ENCODE results near the gene PNLIP.

Gene PNLIP

GRCh38 chr10:116545756-116546155 is at the start of gene PNLIP:
TSS of gene PNLIP (plus strand) at chr10:116545931. CDS start at chr10:116546093, 162 bp downstream.
- Histone ChIP-seq H2AFZ (ENCODE audit: low read depth, low read length) (no peak within 1 kb of the TSS), H3K27me3 (ENCODE audit: insufficient read depth, low read length) (no peaks in the 10 kb centered on the region), H3K4me3 (ENCODE audit: low read length) (no peak within 1 kb of the TSS), H3K9me3 (ENCODE audit: low read length) (no peaks in the 10 kb centered on the region), H3K36me3 (ENCODE audit: insufficient read depth, low read length) (no peaks in the 10 kb centered on the region), H3K4me1 (ENCODE audit: insufficient read depth, low read length) (peaks cover 3% of the 10 kb centered on the region)

- Histone ChIP-seq H3K27me3 (ENCODE audit: insufficient read depth, low read length) (peaks cover 3% of the 10 kb centered on the region), H3K4me1 (ENCODE audit: insufficient read depth, low read length) (no peaks in the 10 kb centered on the region), H3K9me3 (ENCODE audit: low read length) (no peaks in the 10 kb centered on the region), H2AFZ (ENCODE audit: low read depth, low read length) (no peak overlapping the region), H3K36me3 (ENCODE audit: insufficient read depth, low read length) (no peaks in the 10 kb centered on the region), H3K4me3 (ENCODE audit: low read length) (no peak overlapping the region)
Observed at GRCh38 chr10:116504786-116505185, 40.9 kb upstream of the PNLIP start.

GRCh38 chr10:116510565-116510964 is 35.2 kb upstream of the PNLIP start:
- Histone ChIP-seq H3K9me3 (ENCODE audit: low read length) (no peaks in the 10 kb centered on the region), H2AFZ (ENCODE audit: low read depth, low read length) (no peak overlapping the region), H3K36me3 (ENCODE audit: insufficient read depth, low read length) (no peaks in the 10 kb centered on the region), H3K4me3 (ENCODE audit: low read length) (no peak overlapping the region), H3K27me3 (ENCODE audit: insufficient read depth, low read length) (peaks cover 3% of the 10 kb centered on the region), H3K4me1 (ENCODE audit: insufficient read depth, low read length) (no peaks in the 10 kb centered on the region)

- no peaks in the 10 kb centered on the region for H3K36me3 ChIP-seq (ENCODE audit: insufficient read depth, low read length)
Observed at GRCh38 chr10:116511365-116511764, 34.4 kb upstream of the PNLIP start.

GRCh38 chr10:116521424-116522290 is 24.1 kb upstream of the PNLIP start:
- no peaks in the 10 kb centered on the region for H3K9me3 ChIP-seq (ENCODE audit: low read length)
- no peaks in the 10 kb centered on the region for H3K4me1 ChIP-seq (ENCODE audit: insufficient read depth, low read length)
- H3K36me3 ChIP-seq (ENCODE audit: insufficient read depth, low read length): no peaks in the 10 kb centered on the region
- H3K27me3 ChIP-seq (ENCODE audit: insufficient read depth, low read length): no peaks in the 10 kb centered on the region
- no peak overlapping the region for H3K4me3 ChIP-seq (ENCODE audit: low read length)
- H2AFZ ChIP-seq (ENCODE audit: low read depth, low read length): no peak overlapping the region

More at GRCh38 chr10:116511365-116511764, 34.4 kb upstream of the PNLIP start:
- Histone ChIP-seq H3K4me1 (ENCODE audit: insufficient read depth, low read length) (no peaks in the 10 kb centered on the region), H3K4me3 (ENCODE audit: low read length) (no peak overlapping the region), H3K27me3 (ENCODE audit: insufficient read depth, low read length) (peaks cover 3% of the 10 kb centered on the region), H2AFZ (ENCODE audit: low read depth, low read length) (no peak overlapping the region), H3K9me3 (ENCODE audit: low read length) (no peaks in the 10 kb centered on the region)

GRCh38 chr10:116522803-116523381 is 22.8 kb upstream of the PNLIP start:
- H3K36me3 ChIP-seq (ENCODE audit: insufficient read depth, low read length): no peaks in the 10 kb centered on the region
- H3K27me3 ChIP-seq (ENCODE audit: insufficient read depth, low read length): no peaks in the 10 kb centered on the region

GRCh38 chr10:116524736-116525135 is 21.0 kb upstream of the PNLIP start:
- no peaks in the 10 kb centered on the region for H3K36me3 ChIP-seq (ENCODE audit: insufficient read depth, low read length)
- H3K4me3 ChIP-seq (ENCODE audit: low read length): no peak overlapping the region
- H3K27me3 ChIP-seq (ENCODE audit: insufficient read depth, low read length): no peaks in the 10 kb centered on the region
- H3K4me1 ChIP-seq (ENCODE audit: insufficient read depth, low read length): no peaks in the 10 kb centered on the region
- H2AFZ ChIP-seq (ENCODE audit: low read depth, low read length): no peak overlapping the region
- no peaks in the 10 kb centered on the region for H3K9me3 ChIP-seq (ENCODE audit: low read length)

More at GRCh38 chr10:116522803-116523381, 22.8 kb upstream of the PNLIP start:
- no peaks in the 10 kb centered on the region for H3K4me1 ChIP-seq (ENCODE audit: insufficient read depth, low read length)
- H3K4me3 ChIP-seq (ENCODE audit: low read length): no peak overlapping the region
- no peak overlapping the region for H2AFZ ChIP-seq (ENCODE audit: low read depth, low read length)
- H3K9me3 ChIP-seq (ENCODE audit: low read length): no peaks in the 10 kb centered on the region

GRCh38 chr10:116526219-116526618 is 19.5 kb upstream of the PNLIP start:
- Histone ChIP-seq H3K36me3 (ENCODE audit: insufficient read depth, low read length) (no peaks in the 10 kb centered on the region), H3K9me3 (ENCODE audit: low read length) (no peaks in the 10 kb centered on the region), H3K27me3 (ENCODE audit: insufficient read depth, low read length) (no peaks in the 10 kb centered on the region), H3K4me3 (ENCODE audit: low read length) (no peak overlapping the region), H3K4me1 (ENCODE audit: insufficient read depth, low read length) (no peaks in the 10 kb centered on the region), H2AFZ (ENCODE audit: low read depth, low read length) (no peak overlapping the region)

- Histone ChIP-seq H3K4me1 (ENCODE audit: insufficient read depth, low read length) (no peaks in the 10 kb centered on the region), H3K36me3 (ENCODE audit: insufficient read depth, low read length) (no peaks in the 10 kb centered on the region), H2AFZ (ENCODE audit: low read depth, low read length) (no peak overlapping the region), H3K4me3 (ENCODE audit: low read length) (no peak overlapping the region), H3K9me3 (ENCODE audit: low read length) (no peaks in the 10 kb centered on the region), H3K27me3 (ENCODE audit: insufficient read depth, low read length) (no peaks in the 10 kb centered on the region)
Observed at GRCh38 chr10:116536810-116537209, 8.9 kb upstream of the PNLIP start.

GRCh38 chr10:116538456-116538855 is 7.3 kb upstream of the PNLIP start:
- Histone ChIP-seq H3K4me3 (ENCODE audit: low read length) (no peak overlapping the region), H3K36me3 (ENCODE audit: insufficient read depth, low read length) (no peaks in the 10 kb centered on the region), H3K9me3 (ENCODE audit: low read length) (no peaks in the 10 kb centered on the region), H2AFZ (ENCODE audit: low read depth, low read length) (no peak overlapping the region), H3K27me3 (ENCODE audit: insufficient read depth, low read length) (no peaks in the 10 kb centered on the region), H3K4me1 (ENCODE audit: insufficient read depth, low read length) (peaks cover 3% of the 10 kb centered on the region)

GRCh38 chr10:116538992-116539391 is 6.7 kb upstream of the PNLIP start:
- Histone ChIP-seq H3K4me1 (ENCODE audit: insufficient read depth, low read length) (peaks cover 3% of the 10 kb centered on the region), H3K9me3 (ENCODE audit: low read length) (no peaks in the 10 kb centered on the region), H3K36me3 (ENCODE audit: insufficient read depth, low read length) (no peaks in the 10 kb centered on the region)

GRCh38 chr10:116540814-116541213 is 4.9 kb upstream of the PNLIP start:
- Histone ChIP-seq H3K36me3 (ENCODE audit: insufficient read depth, low read length) (no peaks in the 10 kb centered on the region), H3K27me3 (ENCODE audit: insufficient read depth, low read length) (no peaks in the 10 kb centered on the region), H2AFZ (ENCODE audit: low read depth, low read length) (no peak overlapping the region), H3K4me3 (ENCODE audit: low read length) (no peak overlapping the region), H3K4me1 (ENCODE audit: insufficient read depth, low read length) (peaks cover 3% of the 10 kb centered on the region), H3K9me3 (ENCODE audit: low read length) (no peaks in the 10 kb centered on the region)

More at GRCh38 chr10:116538992-116539391, 6.7 kb upstream of the PNLIP start:
- H3K4me3 ChIP-seq (ENCODE audit: low read length): no peak overlapping the region
- H3K27me3 ChIP-seq (ENCODE audit: insufficient read depth, low read length): no peaks in the 10 kb centered on the region
- no peak overlapping the region for H2AFZ ChIP-seq (ENCODE audit: low read depth, low read length)

- no peaks in the 10 kb centered on the region for H3K9me3 ChIP-seq (ENCODE audit: low read length)
Observed at GRCh38 chr10:116542007-116542677, 3.6 kb upstream of the PNLIP start.

More at GRCh38 chr10:116542007-116542677, 3.6 kb upstream of the PNLIP start:
- Histone ChIP-seq H2AFZ (ENCODE audit: low read depth, low read length) (no peak overlapping the region), H3K4me3 (ENCODE audit: low read length) (no peak overlapping the region), H3K4me1 (ENCODE audit: insufficient read depth, low read length) (peaks cover 3% of the 10 kb centered on the region), H3K36me3 (ENCODE audit: insufficient read depth, low read length) (no peaks in the 10 kb centered on the region), H3K27me3 (ENCODE audit: insufficient read depth, low read length) (no peaks in the 10 kb centered on the region)
